OCI-LY7 (cell line): ENCODE data around the gene TCERG1L. TPM values are rescaled to one million over a fixed set of nuclear protein-coding genes. Genes with fewer than 3 reads are reported as not detected.

Experiments
- BruUV-seq: library from RNA; stranded (reverse); fragments of 400-500 nt; replicated peaks from 2 replicates; lab custom pipeline; 2021; lab: Mats Ljungman, UMichigan
- CTCF ChIA-PET: fragments of 300-600 bp; sonication (Branson Sonifier 250); formaldehyde crosslinking; loops from one replicate; lab custom pipeline; 2022; ENCODE audit warnings: antibody characterized with exemption; ENCODE audit not compliant: unreplicated experiment; lab: Charles Lee
- POLR2A ChIA-PET: fragments of 300-600 bp; sonication (Branson Sonifier 250); formaldehyde crosslinking; loops from one replicate; lab custom pipeline; 2022; ENCODE audit warnings: antibody characterized with exemption; lab: Charles Lee
- DNase-seq: peaks from one replicate; pipeline ENCODE4 v3.0.0-alpha.2; 2015; ENCODE audit warnings: low spot score
- H2AFZ ChIP-seq: fragments of 200-600 bp; sonication (generic), shearing (Covaris generic); 2 replicates; pipeline ENCODE4 v1.6.1; 2014; ENCODE audit warnings: mild to moderate bottlenecking, antibody characterized with exemption, low read length, moderate library complexity
- H3K27ac ChIP-seq: fragments of 200-600 bp; sonication (generic); 2 replicates; pipeline ENCODE4 v1.5.1; 2014; ENCODE audit warnings: mixed run types, low read depth, mild to moderate bottlenecking, moderate library complexity, low read length, inconsistent platforms; ENCODE audit not compliant: poor library complexity, severe bottlenecking
- H3K36me3 ChIP-seq: fragments of 200-600 bp; sonication (generic); 2 replicates; pipeline ENCODE4 v1.6.1; 2014; ENCODE audit warnings: mild to moderate bottlenecking, antibody characterized with exemption, low read length, moderate library complexity, mixed read lengths; ENCODE audit not compliant: insufficient read depth
- H3K4me1 ChIP-seq: fragments of 200-600 bp; sonication (generic); 2 replicates; pipeline ENCODE4 v1.5.1; 2014; ENCODE audit warnings: mild to moderate bottlenecking, low read length; ENCODE audit not compliant: insufficient read depth, poor library complexity, severe bottlenecking
- H3K4me2 ChIP-seq: fragments of 200-600 bp; sonication (generic); 2 replicates; pipeline ENCODE4 v1.6.1; 2014; ENCODE audit warnings: mild to moderate bottlenecking, low read length
- H3K4me3 ChIP-seq: fragments of 200-600 bp; sonication (generic); 2 replicates; pipeline ENCODE4 v1.5.1; 2014; ENCODE audit warnings: mild to moderate bottlenecking, low read depth, low read length; ENCODE audit not compliant: poor library complexity, severe bottlenecking
- H3K79me2 ChIP-seq: fragments of 200-600 bp; sonication (generic); 2 replicates; pipeline ENCODE4 v1.6.1; 2016; ENCODE audit warnings: low read depth, mild to moderate bottlenecking, low read length, moderate library complexity, mixed read lengths; ENCODE audit not compliant: insufficient read depth
- H3K9me2 ChIP-seq: fragments of 200-600 bp; sonication (generic); 2 replicates; pipeline ENCODE4 v1.6.1; 2016; ENCODE audit warnings: mild to moderate bottlenecking, low read length, mixed read lengths; ENCODE audit not compliant: insufficient read depth
- H3K9me3 ChIP-seq: fragments of 200-600 bp; sonication (generic); 2 replicates; pipeline ENCODE4 v1.6.1; 2014; ENCODE audit warnings: mild to moderate bottlenecking, mixed run types, low read length, mixed read lengths
- H4K20me1 ChIP-seq: fragments of 200-600 bp; sonication (generic); 2 replicates; pipeline ENCODE4 v1.6.1; 2014; ENCODE audit warnings: mild to moderate bottlenecking, antibody characterized with exemption, low read length, moderate library complexity, mixed read lengths; ENCODE audit not compliant: insufficient read depth
- CTCF ChIP-seq: fragments of 200-600 bp; sonication (generic); conservative IDR thresholded peaks from 2 replicates; pipeline ENCODE4 v1.5.1; 2014; ENCODE audit warnings: mild to moderate bottlenecking, antibody characterized with exemption, low read length, moderate library complexity, mixed read lengths
- EZH2phosphoT487 ChIP-seq: fragments of 200-600 bp; sonication (generic); IDR thresholded peaks from 2 replicates; pipeline ENCODE4 v1.6.1; 2018; ENCODE audit warnings: low read depth, borderline replicate concordance, mild to moderate bottlenecking, mixed run types, antibody characterized with exemption, low read length, moderate library complexity, mixed read lengths
- intact Hi-C: fragments of 100-400 bp; cut with micrococcal nuclease; formaldehyde crosslinking; loops from one replicate; pipeline ENCODE4 v1.10.0; 2022; ENCODE audit not compliant: unreplicated experiment
- total RNA-seq, 2 experiments: library from RNA; depleted of rRNA in 1 of 2; stranded (reverse); fragments of >200 nt in 1 of 2; shearing (Covaris generic) in 1 of 2; gene quantifications; 2 replicates each; pipeline ENCODE4 v1.2.3, GENCODE V29; 2014 to 2022

Gene TCERG1L
- total RNA-seq, 2 experiments from 2014 or later = not detected

GRCh38 chr10:131188494-131188893 lies 123.0 kb downstream of the TCERG1L start:
- no TSS peak for BruUV-seq
- no peaks in the 10 kb centered on the region for H4K20me1 ChIP-seq

GRCh38 chr10:131187926-131188325 lies 123.6 kb downstream of the TCERG1L start:
- DNase-seq = no peak
- Histone ChIP-seq H3K9me2 (no peaks in the 10 kb centered on the region), H3K36me3 (no peaks in the 10 kb centered on the region), H3K4me1 (no peaks in the 10 kb centered on the region), H4K20me1 (no peaks in the 10 kb centered on the region), H3K9me3 (no peaks in the 10 kb centered on the region), H3K27ac (no peak overlapping the region), H3K4me2 (no peak overlapping the region), H3K4me3 (no peak overlapping the region), H2AFZ (no peak overlapping the region), H3K79me2 (no peaks in the 10 kb centered on the region)
- TF ChIP-seq CTCF = no peak
- TF ChIP-seq EZH2phosphoT487 = no peak
- POLR2A ChIA-PET = no interaction called here
- CTCF ChIA-PET = no interaction called here
- intact Hi-C loops = no loop called here
- no TSS peak for BruUV-seq

More at GRCh38 chr10:131188494-131188893, 123.0 kb downstream of the TCERG1L start:
- TF ChIP-seq EZH2phosphoT487 = no peak
- TF ChIP-seq CTCF = no peak
- Histone ChIP-seq H2AFZ (no peak overlapping the region), H3K27ac (no peak overlapping the region), H3K9me3 (no peaks in the 10 kb centered on the region), H3K79me2 (no peaks in the 10 kb centered on the region), H3K36me3 (no peaks in the 10 kb centered on the region), H3K4me2 (no peak overlapping the region), H3K9me2 (no peaks in the 10 kb centered on the region), H3K4me1 (no peaks in the 10 kb centered on the region), H3K4me3 (no peak overlapping the region)
- no peak for DNase-seq
- POLR2A ChIA-PET = no interaction called here
- intact Hi-C loops = no loop called here
- CTCF ChIA-PET = no interaction called here

GRCh38 chr10:131187274-131187673 lies 124.2 kb downstream of the TCERG1L start:
- H3K9me3 ChIP-seq = no peaks in the 10 kb centered on the region
- H3K4me2 ChIP-seq = no peak overlapping the region
- H4K20me1 ChIP-seq = no peaks in the 10 kb centered on the region
- H2AFZ ChIP-seq = no peak overlapping the region
- no peaks in the 10 kb centered on the region for H3K9me2 ChIP-seq
- CTCF ChIA-PET = no interaction called here
- no peak for DNase-seq
- no peak overlapping the region for H3K27ac ChIP-seq
- H3K4me3 ChIP-seq = no peak overlapping the region
- H3K36me3 ChIP-seq = no peaks in the 10 kb centered on the region
- intact Hi-C loops = no loop called here
- H3K4me1 ChIP-seq = no peaks in the 10 kb centered on the region
- no TSS peak for BruUV-seq
- POLR2A ChIA-PET = no interaction called here
- no peaks in the 10 kb centered on the region for H3K79me2 ChIP-seq
- TF ChIP-seq EZH2phosphoT487 = no peak
- no peak for TF ChIP-seq CTCF
